HG03025 (cell line): ENCODE measurements around the gene RASA3.
"Not testable (repeated sequence)": the region's sequence is repeated elsewhere in the genome, so short reads cannot be mapped to it uniquely, and the experiment has no call there.

Experiments
- ATAC-seq: cut with Tn5 transposase; IDR thresholded peaks from one replicate; pipeline ENCODE4 v1.9.1; 2021; ENCODE audit warnings: mild to moderate bottlenecking, moderate library complexity; ENCODE audit not compliant: unreplicated experiment, low FRiP score

Gene RASA3

DNA sequence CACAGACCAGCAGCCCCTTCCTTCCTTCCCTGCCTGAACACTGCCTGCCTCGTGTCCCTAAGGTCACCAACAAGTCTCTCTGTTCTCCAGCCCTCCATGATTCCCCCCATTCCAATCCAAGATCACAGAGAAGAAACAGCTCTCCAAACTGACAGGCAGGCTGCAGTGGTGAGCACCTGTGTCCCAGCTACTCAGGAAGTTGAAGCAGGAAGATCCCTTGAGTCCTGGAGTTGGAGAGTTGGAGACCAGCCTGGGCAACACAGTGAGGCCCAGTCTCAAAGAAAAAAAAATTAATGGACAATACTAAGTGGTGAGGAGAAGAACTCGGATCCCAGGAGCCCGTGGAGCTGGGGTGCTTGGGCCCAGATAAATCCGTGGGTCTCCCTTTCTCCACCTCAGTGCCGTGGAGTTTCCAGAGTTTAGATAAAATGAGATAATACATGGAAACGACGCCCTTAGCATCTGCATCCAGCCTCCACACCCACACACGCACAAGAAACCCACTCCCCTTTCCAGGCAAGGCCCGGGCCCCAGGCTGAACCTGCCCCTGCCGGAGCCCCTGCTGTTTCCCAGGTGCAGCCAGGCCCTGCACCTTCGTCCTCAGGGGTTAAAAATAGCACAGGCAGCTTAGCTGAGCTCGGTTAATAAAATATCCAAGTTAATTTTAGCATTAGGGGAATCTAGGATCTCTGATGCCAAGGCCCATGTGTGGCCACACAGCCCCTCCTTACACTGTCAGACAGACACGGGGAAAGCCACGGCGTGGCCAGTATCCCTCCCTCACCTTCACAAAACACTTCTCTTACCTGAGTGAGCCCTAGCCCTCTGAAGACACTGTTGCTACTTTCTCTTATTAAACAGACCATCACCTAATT is 4.7 kb downstream of the RASA3 start:
- no peak for ATAC-seq

DNA sequence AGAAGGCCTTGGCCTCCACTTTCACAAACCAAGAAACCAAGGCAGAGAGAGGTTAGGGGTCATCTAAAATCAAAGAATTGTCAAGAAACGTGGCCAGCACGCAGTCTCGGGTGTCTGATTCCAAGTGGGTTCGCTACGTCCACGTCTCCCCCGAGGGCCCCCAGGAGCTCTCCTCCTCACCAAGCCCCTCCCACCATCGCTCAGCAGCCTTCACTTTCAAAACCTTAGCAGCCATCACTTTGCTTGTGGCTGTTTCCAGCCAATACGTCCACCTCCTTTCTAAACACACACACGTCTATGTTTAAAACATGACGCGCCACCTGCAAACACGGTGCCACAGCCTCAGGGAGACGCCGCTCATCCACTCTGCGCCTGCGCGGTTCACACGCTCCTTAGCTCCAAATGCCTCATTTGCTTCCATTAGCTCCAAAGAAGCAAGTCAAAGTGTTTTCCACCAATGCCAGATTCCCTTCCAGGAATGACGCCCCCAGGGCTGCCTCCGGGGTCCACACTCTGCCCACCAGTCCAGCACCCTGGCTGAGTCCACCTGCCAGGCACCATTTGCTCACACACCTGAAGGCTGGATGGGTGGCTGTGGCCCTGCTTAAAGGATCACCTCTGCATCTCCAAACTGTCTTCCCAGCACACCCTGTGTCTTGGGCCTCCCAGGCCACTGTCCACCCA is 5.5 kb downstream of the RASA3 start:
- ATAC-seq = no peak

DNA sequence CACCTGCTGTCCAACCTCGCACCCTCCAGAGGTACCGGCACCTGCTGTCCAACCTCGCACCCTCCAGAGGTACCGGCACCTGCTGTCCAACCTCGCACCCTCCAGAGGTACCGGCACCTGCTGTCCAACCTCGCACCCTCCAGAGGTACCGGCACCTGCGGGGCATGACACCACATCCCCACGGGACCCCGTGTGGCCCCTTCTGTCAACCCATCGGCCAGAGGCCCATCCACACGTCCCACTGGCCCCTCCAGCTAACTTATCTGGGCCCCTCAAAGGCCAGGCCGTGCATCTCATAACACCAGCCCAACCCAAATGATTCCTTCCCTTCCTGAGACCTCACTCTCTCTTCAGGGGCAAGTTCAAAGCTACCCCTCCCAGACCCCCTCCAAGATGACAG is 6.3 kb downstream of the RASA3 start:
- not testable (repeated sequence) for ATAC-seq

DNA sequence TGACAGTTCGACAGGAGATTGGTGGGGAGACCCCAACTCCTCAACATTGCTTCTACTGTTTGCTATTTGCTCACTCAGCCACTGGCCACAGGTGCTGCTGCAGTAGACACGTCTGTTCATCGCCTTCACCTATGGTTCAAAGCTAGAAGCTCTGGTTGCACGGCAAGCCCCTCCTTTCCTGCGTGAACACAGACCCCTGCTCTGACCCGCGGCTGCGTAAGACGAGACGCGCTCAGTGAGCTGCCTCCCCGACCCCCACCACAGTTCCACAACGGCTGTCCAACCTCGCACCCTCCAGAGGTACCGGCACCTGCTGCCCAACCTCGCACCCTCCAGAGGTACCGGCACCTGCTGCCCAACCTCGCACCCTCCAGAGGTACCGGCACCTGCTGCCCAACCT is 6.8 kb downstream of the RASA3 start:
- ATAC-seq = no peak

DNA sequence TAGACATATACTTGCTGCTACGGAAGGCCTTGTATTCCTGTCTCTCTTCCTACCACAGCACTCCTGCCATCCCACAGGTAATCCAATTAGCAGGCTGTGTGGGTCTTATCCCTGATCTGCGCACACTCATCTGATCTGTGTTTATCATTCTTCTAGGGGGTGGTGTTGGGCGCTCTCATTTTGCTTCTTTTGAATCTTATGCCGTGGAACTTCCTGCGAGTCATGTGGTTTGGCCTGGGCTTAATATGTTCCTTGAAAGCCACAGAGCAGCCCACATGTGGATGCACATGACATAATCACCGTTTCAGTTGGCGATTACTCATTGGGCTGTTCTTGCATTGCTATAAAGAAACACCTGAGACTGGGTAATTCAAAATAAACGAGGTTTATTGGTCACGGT is 7.5 kb downstream of the RASA3 start:
- no peak for ATAC-seq

DNA sequence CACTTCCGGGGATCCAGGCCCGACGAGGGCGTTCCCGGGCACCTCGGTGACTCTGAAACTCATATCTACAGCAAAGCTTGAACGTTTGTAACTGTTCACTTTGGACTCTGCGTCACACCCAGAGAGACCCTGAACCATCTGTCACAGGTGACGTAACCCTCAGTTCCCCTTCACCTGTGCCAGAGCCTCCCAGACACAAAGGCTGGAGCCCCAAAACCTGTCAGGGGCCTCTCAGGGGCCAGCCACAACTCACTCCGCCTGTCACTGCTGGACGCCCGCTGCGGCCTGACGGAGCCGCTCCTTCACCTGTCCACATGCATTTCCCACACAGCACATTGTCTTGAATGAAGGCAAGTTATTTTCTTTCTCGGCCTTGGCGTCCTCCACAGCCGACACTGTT is 8.0 kb downstream of the RASA3 start:
- no peak for ATAC-seq

DNA sequence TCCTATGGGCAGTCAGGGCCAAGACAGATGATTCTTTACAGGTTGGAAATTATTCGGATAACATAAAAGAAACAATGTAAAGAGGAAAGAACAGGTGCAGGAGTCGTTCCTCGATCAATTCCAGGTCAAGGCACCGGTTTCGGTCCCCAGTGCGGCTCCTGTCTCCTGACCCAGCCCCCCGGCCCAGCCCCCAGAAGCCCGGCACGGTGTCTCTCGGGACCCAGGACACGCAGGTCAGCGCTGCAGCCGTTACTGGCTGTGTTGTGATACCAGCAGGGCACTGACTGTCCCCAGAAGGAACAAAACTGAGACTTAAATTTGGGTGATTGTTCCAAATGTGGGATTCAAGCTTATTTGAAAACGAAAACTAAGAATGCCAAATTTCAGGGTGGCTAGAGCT is 8.5 kb downstream of the RASA3 start:
- no peak for ATAC-seq

DNA sequence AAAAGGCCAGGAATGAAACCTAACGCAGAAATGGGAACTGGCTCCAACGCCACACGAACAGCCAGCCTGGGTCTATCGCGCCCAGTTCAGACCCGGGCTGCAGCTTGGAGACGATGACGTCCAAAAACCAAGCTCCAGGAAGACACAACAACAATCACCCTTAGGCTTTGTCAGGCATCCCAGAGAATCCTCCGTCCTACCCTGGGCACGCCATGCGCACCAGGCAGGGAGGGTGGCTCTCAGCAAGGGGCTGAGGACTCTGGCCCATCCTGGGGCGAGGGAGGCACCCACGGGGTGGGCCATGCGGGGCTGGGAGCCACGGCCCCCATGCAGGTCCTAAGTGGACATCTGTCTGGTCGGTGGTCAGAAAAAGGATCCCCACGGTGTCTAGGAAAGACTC is 9.0 kb downstream of the RASA3 start:
- ATAC-seq = no peak

DNA sequence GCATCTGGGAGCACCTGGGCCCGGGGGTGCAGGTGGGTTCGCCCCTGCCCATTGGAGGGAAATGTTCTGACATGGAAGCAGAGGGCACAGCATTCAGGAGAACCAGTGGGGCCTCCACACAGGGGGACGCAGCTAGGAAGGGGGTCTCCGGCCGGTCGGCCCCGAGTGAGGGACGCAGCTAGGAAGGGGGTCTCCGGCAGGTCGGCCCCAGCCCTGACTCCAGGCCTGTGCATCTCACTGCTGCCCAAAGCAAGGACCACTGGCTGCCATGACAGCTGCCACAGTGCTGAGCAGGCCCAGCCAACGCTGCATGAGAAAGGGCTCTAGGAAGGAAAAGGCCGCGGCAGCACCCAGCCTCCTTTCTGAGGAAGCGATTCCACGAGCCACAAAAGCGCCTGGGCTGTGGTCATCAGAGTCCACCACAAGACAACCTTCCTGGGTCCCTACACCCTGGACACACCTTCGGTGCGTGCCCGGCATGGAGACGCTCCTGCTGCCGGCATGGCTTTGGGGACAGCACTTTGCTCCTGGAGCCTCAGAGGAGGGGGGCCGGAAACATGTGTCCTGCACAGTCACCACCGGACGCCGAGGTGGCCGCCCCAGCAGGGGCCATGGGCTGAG is 9.7 kb downstream of the RASA3 start:
- ATAC-seq = no peak

DNA sequence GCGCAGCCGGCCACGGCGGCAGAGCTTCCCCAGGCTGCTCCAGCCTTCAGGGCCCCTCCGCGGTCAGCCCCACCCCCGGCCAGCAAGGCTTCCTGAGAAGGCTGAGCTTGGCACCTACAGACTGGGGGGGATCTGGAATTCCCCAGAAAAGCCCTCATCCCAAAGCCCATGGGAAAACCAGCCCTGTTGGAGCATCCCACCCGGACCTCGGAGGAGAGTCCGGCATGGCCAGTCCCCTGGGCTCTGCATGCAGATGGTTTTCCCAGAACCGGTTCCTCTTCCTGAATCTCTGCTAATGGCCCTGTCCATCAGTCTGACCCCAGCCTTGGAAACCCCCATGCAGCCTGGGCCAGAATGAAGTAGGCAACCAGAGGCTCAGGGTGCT is 10.3 kb downstream of the RASA3 start:
- no peak for ATAC-seq

DNA sequence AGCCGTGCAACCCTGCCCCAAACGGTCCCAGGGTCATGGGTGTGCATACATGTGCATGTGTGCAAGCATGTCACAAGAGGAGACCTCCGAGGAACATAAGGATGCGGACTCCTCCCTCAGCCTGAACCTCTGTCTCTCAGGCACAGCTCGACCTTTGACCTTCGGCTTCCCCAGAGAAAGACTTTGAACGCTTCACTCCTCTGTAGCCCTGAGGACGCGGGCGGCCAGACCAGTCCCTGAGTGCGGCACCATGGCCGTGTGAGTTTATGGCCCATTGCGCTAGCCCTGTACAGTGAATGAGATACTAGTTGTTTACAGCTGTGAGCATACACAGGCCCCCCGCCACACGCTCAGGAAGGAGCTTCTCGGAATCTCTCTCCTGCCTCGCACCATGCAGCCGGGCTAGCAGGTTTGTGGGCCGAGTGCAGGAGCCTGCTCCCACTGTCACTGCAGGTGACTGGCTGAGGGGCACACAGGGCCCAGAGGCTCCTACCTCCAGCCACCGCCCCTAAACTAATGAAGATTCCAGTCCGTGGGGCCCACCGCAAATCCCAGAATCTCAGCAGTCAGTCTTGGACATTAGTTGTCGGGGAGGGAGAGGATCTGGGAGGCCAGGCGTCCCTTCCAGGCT is 10.8 kb downstream of the RASA3 start:
- no peak for ATAC-seq

DNA sequence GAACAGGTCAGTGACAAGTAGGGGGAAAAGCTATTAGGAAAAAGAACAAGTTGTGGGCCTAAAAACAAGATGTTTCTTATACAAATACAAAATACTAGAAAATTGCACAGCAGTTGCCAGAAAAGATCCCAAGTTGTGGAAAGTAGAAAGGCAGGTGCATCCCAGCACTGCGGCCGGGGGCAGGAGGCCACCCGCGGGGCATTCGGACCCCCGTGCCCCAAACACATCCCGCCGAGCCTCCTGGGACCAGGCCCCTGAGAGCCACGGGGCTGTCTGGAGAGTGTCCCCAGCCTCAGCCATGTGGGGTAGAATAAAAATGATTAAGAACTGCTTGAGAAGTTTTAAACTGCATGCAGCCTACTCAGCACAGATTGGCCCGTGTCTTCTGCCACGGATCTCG is 11.4 kb downstream of the RASA3 start:
- no peak for ATAC-seq

DNA sequence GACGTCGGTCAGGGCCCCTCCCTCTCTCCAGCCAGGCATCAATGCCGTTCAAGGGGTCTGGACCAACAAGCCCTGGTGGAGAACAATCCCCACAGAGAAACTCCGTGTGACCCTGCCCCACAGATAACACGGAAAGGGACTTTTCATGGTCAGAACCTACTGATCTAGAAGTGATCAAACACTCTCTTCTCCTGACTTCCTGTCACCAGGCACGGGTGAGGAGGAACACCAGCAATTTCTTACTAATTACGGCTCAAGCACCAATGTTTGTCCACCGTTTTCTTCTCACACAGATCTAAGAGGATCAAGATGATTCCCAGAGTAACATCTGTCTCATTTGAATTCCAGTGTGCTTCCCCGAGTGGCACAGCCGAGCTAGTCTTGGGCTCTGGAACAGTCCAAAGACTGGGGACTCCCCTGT is 11.8 kb downstream of the RASA3 start:
- ATAC-seq = no peak

DNA sequence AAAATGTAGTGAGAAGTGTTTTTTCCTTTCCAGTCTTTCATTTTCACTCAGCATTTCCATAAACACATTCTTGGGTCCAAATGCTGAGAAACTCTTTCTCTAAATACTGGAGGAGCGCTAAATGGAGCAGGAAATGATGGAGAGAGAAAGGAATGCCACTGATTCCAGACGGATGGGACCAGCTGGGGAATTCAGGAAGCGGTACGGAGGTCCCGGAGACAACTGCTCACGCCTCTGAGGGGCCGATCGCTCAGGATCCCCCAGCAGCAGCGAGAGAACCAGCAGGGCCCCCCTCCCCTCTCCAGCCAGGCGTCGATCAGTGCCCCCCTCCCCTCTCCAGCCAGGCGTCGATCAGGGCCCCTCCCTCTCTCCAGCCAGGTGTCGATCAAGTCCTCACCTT is 13.2 kb downstream of the RASA3 start:
- no peak for ATAC-seq

DNA sequence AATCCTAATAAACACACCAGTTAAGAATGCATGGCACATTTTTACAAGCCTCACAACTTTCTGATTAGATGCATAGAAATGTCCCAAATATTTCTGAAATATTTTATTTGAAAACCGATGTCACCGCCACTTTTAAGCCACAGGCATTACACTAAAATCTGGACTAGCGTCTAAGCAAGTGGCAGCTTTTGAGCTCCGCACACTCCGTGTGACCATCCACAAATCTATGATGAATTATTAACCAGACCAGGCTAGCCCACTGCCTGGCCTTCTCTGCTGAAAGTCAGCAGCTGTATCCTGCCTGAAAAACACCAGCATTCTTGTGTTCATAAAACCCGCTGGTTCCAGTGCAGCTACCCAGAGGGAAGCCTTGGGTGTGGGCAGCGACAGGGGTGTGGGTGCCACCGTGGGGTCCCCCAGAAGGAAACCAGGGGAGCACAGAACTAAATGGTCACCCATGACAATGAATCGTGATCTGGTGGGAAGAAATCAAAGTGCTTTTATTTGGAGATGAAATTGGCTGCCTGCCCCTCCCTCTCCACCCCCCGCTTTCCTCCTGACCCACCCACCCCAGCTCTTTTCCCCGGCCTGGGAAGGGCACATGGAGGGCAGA is 13.8 kb downstream of the RASA3 start:
- no peak for ATAC-seq

DNA sequence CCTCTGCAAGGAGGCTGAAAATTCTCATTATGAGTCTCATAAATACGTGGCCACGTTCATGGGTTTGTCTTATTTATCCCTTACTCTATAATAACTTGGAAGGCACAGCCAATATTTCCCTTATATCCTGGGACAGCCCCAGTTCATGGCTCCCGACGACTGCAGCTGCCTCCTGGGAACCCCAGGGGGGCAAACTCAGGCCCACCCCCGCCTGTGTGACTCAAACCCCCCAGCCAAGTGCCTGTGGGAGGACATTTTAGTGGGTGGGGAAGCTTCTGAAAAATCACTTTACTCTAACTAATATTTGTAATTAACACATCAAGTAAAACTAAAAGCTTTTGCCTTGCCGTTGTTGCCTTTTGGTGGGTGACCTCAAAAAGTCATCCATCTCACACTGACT is 14.3 kb downstream of the RASA3 start:
- ATAC-seq = no peak

DNA sequence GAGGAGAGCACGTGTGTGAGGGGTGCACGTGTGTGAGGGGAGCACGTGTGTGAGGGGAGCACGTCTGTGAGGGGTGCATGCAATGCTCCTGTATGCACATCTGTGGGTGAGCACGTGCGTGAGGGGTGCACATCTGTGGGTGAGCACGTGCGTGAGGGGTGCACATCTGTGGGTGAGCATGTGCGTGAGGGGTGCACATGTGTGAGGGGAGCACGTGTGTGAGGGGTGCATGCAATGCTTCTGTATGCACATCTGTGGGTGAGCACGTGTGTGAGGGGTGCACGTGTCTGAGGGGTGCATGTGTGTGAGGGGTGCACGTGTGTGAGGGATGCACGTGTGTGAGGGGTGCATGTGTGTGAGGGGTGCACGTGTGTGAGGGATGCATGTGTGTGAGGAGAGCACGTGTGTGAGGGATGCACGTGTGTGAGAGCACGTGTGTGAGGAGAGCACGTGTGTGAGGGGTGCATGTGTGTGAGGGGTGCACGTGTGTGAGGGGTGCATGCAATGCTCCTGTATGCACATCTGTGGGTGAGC is 15.0 kb downstream of the RASA3 start:
- ATAC-seq = not testable (repeated sequence)

DNA sequence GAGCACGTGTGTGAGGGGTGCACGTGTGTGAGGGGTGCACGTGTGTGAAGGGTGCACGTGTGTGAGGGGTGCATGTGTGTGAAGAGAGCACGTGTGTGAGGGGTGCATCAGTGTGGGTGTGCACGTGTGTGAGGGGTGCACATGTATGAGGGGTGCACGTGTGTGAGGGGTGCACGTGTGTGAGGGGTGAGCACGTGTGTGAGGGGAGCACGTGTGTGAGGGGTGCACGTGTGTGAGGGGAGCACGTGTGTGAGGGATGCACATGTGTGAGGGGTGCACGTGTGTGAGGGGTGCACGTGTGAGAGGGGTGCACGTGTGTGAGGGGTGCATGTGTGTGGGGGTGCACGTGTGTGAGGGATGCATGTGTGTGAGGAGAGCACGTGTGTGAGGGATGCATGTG is 15.7 kb downstream of the RASA3 start:
- ATAC-seq = no peak

DNA sequence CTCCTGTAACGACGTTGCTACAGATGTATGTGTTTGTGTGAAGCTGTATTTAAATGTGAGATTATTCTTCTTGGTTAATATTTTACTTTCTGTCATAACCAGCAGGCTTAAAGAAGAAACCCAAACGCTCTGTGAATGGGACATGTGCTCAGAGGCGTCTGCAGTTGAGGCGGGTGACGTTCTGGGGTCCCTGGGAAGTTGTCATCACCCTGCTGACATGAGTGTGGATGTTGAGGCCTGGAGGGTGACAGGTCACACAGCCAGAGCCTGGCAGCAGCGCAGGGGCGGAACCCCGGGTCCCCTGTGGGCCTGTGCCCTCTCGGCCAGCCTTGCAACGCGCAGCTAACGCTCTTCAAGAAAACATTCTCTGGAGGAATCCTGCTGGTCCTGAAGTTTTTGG is 16.6 kb downstream of the RASA3 start:
- ATAC-seq = no peak

DNA sequence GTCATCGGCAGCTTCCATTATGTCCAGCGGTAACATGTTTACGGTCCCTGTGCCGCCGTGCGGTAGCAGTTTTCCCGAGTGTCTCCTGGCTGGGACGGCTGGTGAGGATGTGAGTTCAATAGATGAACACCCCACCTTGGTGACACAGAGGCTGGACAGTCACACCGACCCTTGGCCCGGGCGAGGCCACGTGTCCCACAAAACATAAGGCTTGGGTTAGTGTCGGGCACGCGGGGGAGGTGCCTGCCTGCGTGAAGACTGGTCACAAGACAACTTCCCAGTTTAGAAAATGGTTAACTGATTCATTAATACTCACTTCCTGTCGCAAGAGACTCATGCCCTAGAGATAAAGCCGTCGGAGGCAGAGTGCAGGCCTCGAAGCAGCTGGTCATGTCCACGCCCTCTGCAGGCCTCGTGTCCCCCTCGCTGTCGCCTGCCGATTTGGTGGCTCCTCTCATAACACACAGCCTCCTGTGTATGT is 17.2 kb downstream of the RASA3 start:
- no peak for ATAC-seq
